Kidney (tissue), 22 donors: Measurements from ENCODE around the gene RPTN. TPM values are rescaled to one million over a fixed set of nuclear protein-coding genes. Genes with fewer than 3 reads are reported as not detected.

Experiments
- DNase-seq, 5 donors: peaks; one replicate each; pipeline ENCODE4 v3.0.0-alpha.2; 2013 to 2020
- FAIRE-seq: peaks from 2 replicates; lab custom pipeline; 2012; peaks lifted over from hg19 to GRCh38; lab: Jason Lieb, UNC
- H3K27ac ChIP-seq, 2 donors: one replicate each; pipeline ENCODE4 v1.7.0; 2013; ENCODE audit warnings: low read depth in 2 of 2, low read length in 2 of 2, inconsistent platforms in 1 of 2
- H3K27me3 ChIP-seq: one replicate; pipeline ENCODE4 v1.7.1; 2013; ENCODE audit warnings: low read length, inconsistent platforms; ENCODE audit not compliant: control insufficient read depth, insufficient read depth
- H3K36me3 ChIP-seq, 3 donors: one replicate each; pipeline versions ENCODE4 v1.7.0 to v1.7.1; 2013; ENCODE audit warnings: low read length in 3 of 3, control low read depth in 1 of 3, inconsistent platforms in 1 of 3; ENCODE audit not compliant: insufficient read depth in 3 of 3, control insufficient read depth in 2 of 3
- H3K4me1 ChIP-seq, 3 donors: one replicate each; pipeline versions ENCODE4 v1.7.0 to v1.7.1; 2013; ENCODE audit warnings: low read length in 3 of 3, inconsistent platforms in 1 of 3, low read depth in 1 of 3; ENCODE audit not compliant: control insufficient read depth in 2 of 3, insufficient read depth in 2 of 3
- H3K4me3 ChIP-seq, 3 donors: one replicate each; pipeline versions ENCODE4 v1.7.0 to v1.8.1; 2013; ENCODE audit warnings: low read length in 3 of 3, control low read depth in 1 of 3, inconsistent platforms in 1 of 3
- H3K9ac ChIP-seq, 3 donors: one replicate each; pipeline versions ENCODE4 v1.7.0 to v1.7.1; 2013; ENCODE audit warnings: low read length in 3 of 3, control low read depth in 1 of 3, inconsistent platforms in 1 of 3
- H3K9me3 ChIP-seq, 3 donors: one replicate each; pipeline versions ENCODE4 v1.7.0 to v1.7.1; 2013; ENCODE audit warnings: low read length in 3 of 3, control low read depth in 1 of 3, inconsistent platforms in 1 of 3; ENCODE audit not compliant: control insufficient read depth in 2 of 3, insufficient read depth in 1 of 3
- CTCF ChIP-seq: IDR thresholded peaks from 3 replicates; pipeline ENCODE4 v1.5.1; 2012; ENCODE audit warnings: mild to moderate bottlenecking, moderate library complexity, borderline replicate concordance; ENCODE audit not compliant: insufficient read depth; ENCODE audit errors: extremely low read depth
- intact Hi-C: fragments of 100-400 bp; cut with DNase I; formaldehyde crosslinking; loops from one replicate; pipeline ENCODE4 v1.11.1; 2022
- long read RNA-seq, 10 donors: library from polyadenylated mRNA in 1 of 10; unstranded in 1 of 10; transcript quantifications; one replicate each; pipeline ENCODE4 v2.0.0 and lab custom pipeline, GENCODE V29; 2021 to 2026
- polyA plus RNA-seq: library from polyadenylated mRNA; stranded (reverse); fragments of 350-450 nt; fragmentation: Illumina TruSeq; extraction: RNeasy Lipid Tissue Mini Kit (QIAGEN cat#74804); gene quantifications from one replicate; pipeline ENCODE4 v1.2.3, GENCODE V29; 2014; ENCODE audit warnings: low read depth, low replicate concordance; ENCODE audit not compliant: insufficient read depth
- total RNA-seq: library from RNA; stranded (reverse); fragmentation: NEBNext Ultra II Directional; extraction: Animal tissue kit (Norgen Biotek cat#: 25700); gene quantifications from one replicate; pipeline ENCODE4 v1.2.1, GENCODE V29; 2021
- donor health status: control.
- donor health status: control.
- donor health status: control.
- donor health status: control.
- donor health status: control.
- donor health status: DM: yes; HTN: yes; CAD: no.
- donor health status: Normal renal cell carcinoma (clear cell type).

Gene RPTN, protein sequence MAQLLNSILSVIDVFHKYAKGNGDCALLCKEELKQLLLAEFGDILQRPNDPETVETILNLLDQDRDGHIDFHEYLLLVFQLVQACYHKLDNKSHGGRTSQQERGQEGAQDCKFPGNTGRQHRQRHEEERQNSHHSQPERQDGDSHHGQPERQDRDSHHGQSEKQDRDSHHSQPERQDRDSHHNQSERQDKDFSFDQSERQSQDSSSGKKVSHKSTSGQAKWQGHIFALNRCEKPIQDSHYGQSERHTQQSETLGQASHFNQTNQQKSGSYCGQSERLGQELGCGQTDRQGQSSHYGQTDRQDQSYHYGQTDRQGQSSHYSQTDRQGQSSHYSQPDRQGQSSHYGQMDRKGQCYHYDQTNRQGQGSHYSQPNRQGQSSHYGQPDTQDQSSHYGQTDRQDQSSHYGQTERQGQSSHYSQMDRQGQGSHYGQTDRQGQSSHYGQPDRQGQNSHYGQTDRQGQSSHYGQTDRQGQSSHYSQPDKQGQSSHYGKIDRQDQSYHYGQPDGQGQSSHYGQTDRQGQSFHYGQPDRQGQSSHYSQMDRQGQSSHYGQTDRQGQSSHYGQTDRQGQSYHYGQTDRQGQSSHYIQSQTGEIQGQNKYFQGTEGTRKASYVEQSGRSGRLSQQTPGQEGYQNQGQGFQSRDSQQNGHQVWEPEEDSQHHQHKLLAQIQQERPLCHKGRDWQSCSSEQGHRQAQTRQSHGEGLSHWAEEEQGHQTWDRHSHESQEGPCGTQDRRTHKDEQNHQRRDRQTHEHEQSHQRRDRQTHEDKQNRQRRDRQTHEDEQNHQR
- total RNA-seq: not detected
- polyA plus RNA-seq: not detected
- long read RNA-seq, donor 1: 0 reads
- long read RNA-seq, donor 2: 0 reads
- long read RNA-seq, donor 3: 0 reads
- long read RNA-seq, donor 4: 0 reads
- long read RNA-seq, donor 5: 0 reads
- long read RNA-seq, donor 6: 0 reads
- long read RNA-seq, donor 7: 0 reads
- long read RNA-seq, donor 8: 0 reads
- long read RNA-seq, donor 9: 0 reads
- long read RNA-seq, donor 10: 0 reads

GRCh38 chr1:152159144-152159543 lies at the start of gene RPTN:
TSS of gene RPTN (minus strand) at chr1:152159228. CDS start at chr1:152157889, 1,339 bp downstream.
- Histone ChIP-seq H3K36me3 (no peaks in the 10 kb centered on the region), H3K4me3 (no peak within 1 kb of the TSS), H3K27ac (no peak within 1 kb of the TSS), H3K4me1 (no peaks in the 10 kb centered on the region), H3K27me3 (no peaks in the 10 kb centered on the region), H3K9ac (no peak within 1 kb of the TSS), H3K9me3 (no peaks in the 10 kb centered on the region)
- FAIRE-seq (no peak), DNase-seq (no peak)
- intact Hi-C loops: no loop called here
- TF ChIP-seq CTCF: no peak

DNA sequence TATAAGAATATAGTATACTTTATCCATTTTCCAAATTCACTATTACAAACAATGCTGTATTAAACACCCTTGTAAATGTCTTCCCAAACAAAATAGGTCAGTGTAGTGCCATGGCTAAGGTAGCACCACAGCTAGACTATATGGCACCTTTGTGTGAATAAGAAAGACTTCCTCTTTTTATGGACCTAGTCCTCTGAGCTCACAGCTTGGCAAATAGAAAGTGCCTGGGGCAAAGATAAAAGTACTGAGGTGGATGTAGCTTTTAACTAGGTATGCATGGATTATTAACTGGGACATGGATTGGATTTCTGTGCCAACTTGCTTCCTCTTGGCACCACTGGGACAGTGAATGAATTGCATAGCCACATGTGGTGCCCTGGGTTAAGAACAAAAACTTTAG lies 40.0 kb upstream of the RPTN start:
- no peak for DNase-seq
- no peaks in the 10 kb centered on the region for H3K36me3 ChIP-seq
- no peak for TF ChIP-seq CTCF
- no peaks in the 10 kb centered on the region for H3K4me1 ChIP-seq
- H3K27ac ChIP-seq: no peak overlapping the region
- intact Hi-C loops: no loop called here
- H3K9ac ChIP-seq: no peak overlapping the region
- no peak overlapping the region for H3K4me3 ChIP-seq
- no peaks in the 10 kb centered on the region for H3K27me3 ChIP-seq
- no peak for FAIRE-seq
- no peaks in the 10 kb centered on the region for H3K9me3 ChIP-seq

DNA sequence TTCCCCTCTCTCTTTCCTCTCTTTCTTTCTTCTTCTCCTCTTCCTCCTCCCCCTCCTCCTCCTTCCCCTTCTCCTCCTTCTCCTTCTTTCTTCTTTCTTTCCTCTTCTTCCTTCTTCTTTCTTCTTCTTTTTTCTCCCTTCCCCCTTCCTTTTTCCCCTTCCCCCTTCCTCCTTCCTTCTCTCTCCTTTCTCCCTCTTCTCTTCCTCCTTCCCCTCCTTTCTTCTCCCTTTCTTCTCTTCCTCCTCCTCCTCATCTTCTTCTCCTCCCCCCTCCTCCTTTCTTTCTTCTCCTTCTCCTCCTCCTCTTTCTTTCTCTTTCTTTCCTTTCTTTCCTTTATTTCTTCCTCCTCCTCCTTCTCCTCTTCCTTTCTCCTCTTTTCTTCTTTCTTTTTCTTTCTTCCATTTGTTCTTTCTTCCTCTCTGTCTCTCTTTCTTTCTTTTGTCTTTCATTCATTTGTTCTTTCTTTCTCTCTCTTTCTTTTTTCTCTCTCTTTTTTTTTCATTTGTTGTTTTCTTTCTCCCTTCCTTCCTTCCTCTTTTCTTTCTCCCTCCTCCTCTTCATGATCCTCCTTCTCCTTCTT lies 38.4 kb upstream of the RPTN start:
- FAIRE-seq: no peak

More for the DNA sequence above, 38.4 kb upstream of the RPTN start:
- no peak for DNase-seq
- no peak overlapping the region for H3K4me3 ChIP-seq
- H3K27ac ChIP-seq: no peak overlapping the region
- H3K9ac ChIP-seq: no peak overlapping the region
- intact Hi-C loops: no loop called here
- no peaks in the 10 kb centered on the region for H3K27me3 ChIP-seq
- H3K36me3 ChIP-seq: no peaks in the 10 kb centered on the region
- H3K9me3 ChIP-seq: no peaks in the 10 kb centered on the region
- no peaks in the 10 kb centered on the region for H3K4me1 ChIP-seq
- TF ChIP-seq CTCF: no peak
